Putamen (tissue), 1 donor: ENCODE results near the gene CDH8.

Source experiments
- DNase-seq: peaks from one replicate; pipeline ENCODE4 v3.0.0-alpha.2; 2016; ENCODE audit warnings: low spot score

The CDH8 gene

GRCh38 chr16:61616088-61616487 is 420.1 kb downstream of the CDH8 start:
- DNase-seq, result no peak

- no peak for DNase-seq
Observed at GRCh38 chr16:61611847-61612491, 424.3 kb downstream of the CDH8 start.

- no peak for DNase-seq
Observed at GRCh38 chr16:61606581-61606980, 429.7 kb downstream of the CDH8 start.
